ENCODE data around the gene TPI1. TPM values are rescaled to one million over a fixed set of nuclear protein-coding genes. Genes with fewer than 3 reads are reported as not detected.
"Not testable (repeated sequence)": the region's sequence is repeated elsewhere in the genome, so short reads cannot be mapped to it uniquely, and the experiment has no call there.

Gene TPI1
- total RNA-seq, 2 experiments from 2014 or later = 608 to 801 TPM

DNA sequence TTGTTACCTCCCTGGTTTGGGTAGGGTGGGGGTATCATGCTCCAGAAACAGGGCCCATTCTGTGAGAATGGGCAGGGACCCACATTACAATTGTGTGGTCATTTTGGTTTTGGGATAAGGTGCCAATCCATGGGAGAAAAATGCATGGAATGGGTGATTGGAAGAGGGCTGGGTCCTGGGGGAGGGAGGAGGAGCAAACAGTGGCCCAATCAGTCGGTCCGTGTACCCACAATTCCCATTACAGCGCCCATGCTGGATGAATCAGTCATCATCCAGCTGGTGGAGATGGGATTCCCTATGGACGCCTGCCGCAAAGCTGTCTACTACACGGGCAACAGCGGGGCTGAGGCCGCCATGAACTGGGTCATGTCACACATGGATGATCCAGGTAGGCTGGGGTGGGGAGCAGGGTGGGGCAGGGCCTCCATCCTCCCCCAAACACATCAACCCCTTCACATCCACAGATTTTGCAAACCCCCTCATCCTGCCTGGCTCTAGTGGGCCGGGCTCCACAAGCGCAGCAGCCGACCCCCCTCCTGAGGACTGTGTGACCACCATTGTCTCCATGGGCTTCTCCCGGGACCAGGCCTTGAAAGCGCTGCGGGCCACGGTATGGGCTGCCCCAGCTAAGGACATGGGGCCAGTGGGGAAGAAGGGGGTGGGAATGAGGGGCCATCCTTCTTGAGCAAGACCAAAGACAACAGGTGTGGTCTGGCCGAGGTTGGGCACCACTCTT is 3.6 kb upstream of the TPI1 start:
- DNase-seq (ENCODE audit: low spot score) = no peak
- Histone ChIP-seq H3K4me2 (ENCODE audit: low read length) (no peak overlapping the region), H3K4me3 (ENCODE audit: low read depth, low read length, poor library complexity, severe bottlenecking) (no peak overlapping the region), H3K36me3 (ENCODE audit: insufficient read depth, low read length) (peaks cover 79% of the 10 kb centered on the region), H3K4me1 (ENCODE audit: insufficient read depth, low read length, poor library complexity, severe bottlenecking) (peaks cover 15% of the 10 kb centered on the region), H3K27ac (ENCODE audit: low read depth, low read length, poor library complexity, severe bottlenecking) (no peak overlapping the region), H3K79me2 (ENCODE audit: insufficient read depth, low read depth, low read length) (peaks cover 9% of the 10 kb centered on the region; the same call in 1 of the 2 replicates), H4K20me1 (ENCODE audit: insufficient read depth, low read length) (0 out of 2 replicates have a peak, but pooled peaks cover under 1% of the 10 kb centered on the region), H3K9me2 (ENCODE audit: insufficient read depth, low read length) (no peaks in the 10 kb centered on the region), H3K9me3 (ENCODE audit: low read length) (no peaks in the 10 kb centered on the region), H2AFZ (ENCODE audit: low read length) (no peak overlapping the region)
- CTCF ChIA-PET (ENCODE audit: unreplicated experiment) = no interaction called here
- POLR2A ChIA-PET = interaction anchor here (0.6 to 6.0 kb wide), 3 partner anchors 11 to 53 kb away, joined by 4 to 60 read pairs (median 7); partner anchors contain the start of genes CDCA3 and USP5
- intact Hi-C loops (cut with micrococcal nuclease; ENCODE audit: unreplicated experiment) = no loop called here
- no TSS peak for BruUV-seq (replicated peaks)
- TF ChIP-seq, protein P1, sequence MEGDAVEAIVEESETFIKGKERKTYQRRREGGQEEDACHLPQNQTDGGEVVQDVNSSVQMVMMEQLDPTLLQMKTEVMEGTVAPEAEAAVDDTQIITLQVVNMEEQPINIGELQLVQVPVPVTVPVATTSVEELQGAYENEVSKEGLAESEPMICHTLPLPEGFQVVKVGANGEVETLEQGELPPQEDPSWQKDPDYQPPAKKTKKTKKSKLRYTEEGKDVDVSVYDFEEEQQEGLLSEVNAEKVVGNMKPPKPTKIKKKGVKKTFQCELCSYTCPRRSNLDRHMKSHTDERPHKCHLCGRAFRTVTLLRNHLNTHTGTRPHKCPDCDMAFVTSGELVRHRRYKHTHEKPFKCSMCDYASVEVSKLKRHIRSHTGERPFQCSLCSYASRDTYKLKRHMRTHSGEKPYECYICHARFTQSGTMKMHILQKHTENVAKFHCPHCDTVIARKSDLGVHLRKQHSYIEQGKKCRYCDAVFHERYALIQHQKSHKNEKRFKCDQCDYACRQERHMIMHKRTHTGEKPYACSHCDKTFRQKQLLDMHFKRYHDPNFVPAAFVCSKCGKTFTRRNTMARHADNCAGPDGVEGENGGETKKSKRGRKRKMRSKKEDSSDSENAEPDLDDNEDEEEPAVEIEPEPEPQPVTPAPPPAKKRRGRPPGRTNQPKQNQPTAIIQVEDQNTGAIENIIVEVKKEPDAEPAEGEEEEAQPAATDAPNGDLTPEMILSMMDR (conservative IDR thresholded peaks at IDR 0.05; ENCODE audit: low read length) = no peak
- TF ChIP-seq EZH2phosphoT487 (IDR thresholded peaks at IDR 0.05; ENCODE audit: borderline replicate concordance, low read depth, low read length) = no peak

DNA sequence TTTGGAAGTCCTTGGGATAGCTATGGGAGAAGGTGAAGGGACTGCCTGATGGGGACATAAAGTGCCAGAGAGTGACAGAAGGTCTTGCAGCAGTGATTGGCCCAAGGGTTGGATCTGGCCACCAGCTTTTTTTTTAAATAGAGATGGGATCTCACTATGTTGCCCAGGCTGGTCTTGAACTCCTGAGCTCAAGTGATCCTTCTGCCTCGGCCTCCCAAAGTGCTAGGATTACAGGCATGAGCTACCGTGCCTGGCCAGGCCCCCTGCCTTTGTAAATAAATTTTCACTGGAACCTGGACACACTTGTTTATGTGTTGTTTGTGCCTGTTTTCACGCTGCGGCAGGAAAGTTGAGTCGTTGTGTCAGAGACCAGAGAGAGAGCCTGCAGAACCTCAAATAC is 2.0 kb upstream of the TPI1 start:
- CTCF ChIA-PET (ENCODE audit: unreplicated experiment); H3K27ac ChIP-seq (ENCODE audit: low read depth, low read length, poor library complexity, severe bottlenecking); H3K9me3 ChIP-seq (ENCODE audit: low read length); H3K9me2 ChIP-seq (ENCODE audit: insufficient read depth, low read length); H2AFZ ChIP-seq (ENCODE audit: low read length); H3K4me3 ChIP-seq (ENCODE audit: low read depth, low read length, poor library complexity, severe bottlenecking); H4K20me1 ChIP-seq (ENCODE audit: insufficient read depth, low read length); DNase-seq (ENCODE audit: low spot score); BruUV-seq (replicated peaks); H3K4me2 ChIP-seq (ENCODE audit: low read length): not testable (repeated sequence)
- POLR2A ChIA-PET = interaction anchor here (1.1 to 6.0 kb wide), 3 partner anchors 13 to 112 kb away, joined by 3 to 60 read pairs (median 7); partner anchors contain the start of genes CDCA3, MLF2 and USP5
- Histone ChIP-seq H3K79me2 (ENCODE audit: insufficient read depth, low read depth, low read length) (peaks cover 14% of the 10 kb centered on the region; the same call in 1 of the 2 replicates), H3K4me1 (ENCODE audit: insufficient read depth, low read length, poor library complexity, severe bottlenecking) (peaks cover 31% of the 10 kb centered on the region), H3K36me3 (ENCODE audit: insufficient read depth, low read length) (peaks cover 81% of the 10 kb centered on the region)
- intact Hi-C loops (cut with micrococcal nuclease; ENCODE audit: unreplicated experiment) = loop anchor here (5.0 kb wide), 1 partner anchor 227 kb away; the partner anchor contains the start of gene C1R

DNA sequence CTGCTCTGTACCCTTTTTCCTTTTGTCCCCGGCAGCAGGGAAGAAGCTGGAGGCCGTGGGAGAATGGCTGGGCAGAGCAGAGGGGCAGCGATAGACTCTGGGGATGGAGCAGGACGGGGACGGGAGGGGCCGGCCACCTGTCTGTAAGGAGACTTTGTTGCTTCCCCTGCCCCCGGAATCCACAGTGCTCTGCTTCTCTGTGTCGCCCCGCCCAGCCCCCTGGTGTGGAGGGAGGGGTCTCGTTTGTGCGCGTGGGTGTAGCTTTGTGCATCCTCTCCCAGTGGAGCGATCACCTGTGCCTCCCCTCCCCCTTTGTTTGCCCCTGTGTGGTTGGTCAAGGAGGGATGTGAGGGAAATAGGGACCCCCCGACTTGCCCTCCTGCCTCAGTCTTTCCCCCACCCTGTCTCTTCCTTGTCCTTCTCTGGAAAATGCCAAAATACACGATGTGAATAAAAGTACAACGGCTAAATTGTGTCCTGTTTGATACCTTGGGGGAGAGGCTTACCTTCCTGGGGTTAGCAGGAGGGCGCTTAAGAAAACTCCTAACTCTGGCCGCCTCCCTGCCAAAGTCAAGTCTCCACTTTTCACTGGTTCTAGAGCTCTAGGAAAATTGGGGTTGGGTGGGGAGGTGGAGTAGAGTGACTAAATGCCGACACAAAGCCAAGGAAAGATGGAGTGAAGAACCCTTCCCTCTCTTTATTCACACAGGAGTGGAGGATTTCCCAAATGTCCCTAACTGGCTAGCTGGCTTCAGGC is 990 bp upstream of the TPI1 start:
- H3K79me2 ChIP-seq (ENCODE audit: insufficient read depth, low read depth, low read length) = peaks cover 14% of the 10 kb centered on the region; the same call in 1 of the 2 replicates
- no peak for TF ChIP-seq EZH2phosphoT487 (IDR thresholded peaks at IDR 0.05; ENCODE audit: borderline replicate concordance, low read depth, low read length)
- TF ChIP-seq, protein P1 (conservative IDR thresholded peaks at IDR 0.05; ENCODE audit: low read length) = no peak
- 0 out of 2 replicates have a peak, but pooled peaks cover 6% of the 10 kb centered on the region for H4K20me1 ChIP-seq (ENCODE audit: insufficient read depth, low read length)
- POLR2A ChIA-PET = interaction anchor here (0.6 to 6.0 kb wide), 8 partner anchors 9 to 1483 kb away, joined by 3 to 60 read pairs (median 4); partner anchors contain the start of genes CDCA3, GNB3 and USP5
- peaks cover 81% of the 10 kb centered on the region for H3K36me3 ChIP-seq (ENCODE audit: insufficient read depth, low read length)
- H3K27ac ChIP-seq (ENCODE audit: low read depth, low read length, poor library complexity, severe bottlenecking) = no peak overlapping the region
- peak overlapping the region; percentile 93 for H3K4me3 ChIP-seq (ENCODE audit: low read depth, low read length, poor library complexity, severe bottlenecking)
- CTCF ChIA-PET (ENCODE audit: unreplicated experiment) = interaction anchor here (0.5 to 2.0 kb wide), 4 partner anchors 14 to 142 kb away, joined by 3 to 7 read pairs (median 5); partner anchors contain the start of gene USP5
- H3K4me1 ChIP-seq (ENCODE audit: insufficient read depth, low read length, poor library complexity, severe bottlenecking) = peaks cover 41% of the 10 kb centered on the region
- peak overlapping the region; percentile 100 for H3K4me2 ChIP-seq (ENCODE audit: low read length)
- H3K9me2 ChIP-seq (ENCODE audit: insufficient read depth, low read length) = no peaks in the 10 kb centered on the region
- intact Hi-C loops (cut with micrococcal nuclease; ENCODE audit: unreplicated experiment) = loop anchor here (5.0 kb wide), 1 partner anchor 226 kb away; the partner anchor contains the start of gene C1R
- DNase-seq (ENCODE audit: low spot score) = no peak
- H3K9me3 ChIP-seq (ENCODE audit: low read length) = no peaks in the 10 kb centered on the region
- BruUV-seq (replicated peaks) = no TSS peak
- no peak overlapping the region for H2AFZ ChIP-seq (ENCODE audit: low read length)
